Activated naive CD8-positive, alpha-beta T cell treated with anti-CD3 and anti-CD28 coated beads, Interleukin-2, amount 10 ng/mL, durations not matched to agents 7 days and 5 days (primary cell): ENCODE data around the gene HACD1. TPM values are rescaled to one million over a fixed set of nuclear protein-coding genes. Genes with fewer than 3 reads are reported as not detected.
A peak's percentile ranks its signal among the peaks of the same experiment; 100 is the strongest.

ENCODE experiments used
- ATAC-seq: fragments of 150-1000 bp; cut with Tn5 transposase; one replicate; pipeline ENCODE4 v1.10.0; 2021; ENCODE audit warnings: low read depth, moderate library complexity
- POLR2A ChIA-PET: fragments of 350-600 bp; sonication (Branson Sonifier 250); formaldehyde crosslinking; loops from one replicate; lab custom pipeline; 2021; ENCODE audit warnings: antibody characterized with exemption; lab: Charles Lee
- DNase-seq: peaks from one replicate; pipeline ENCODE4 v3.0.0; 2021
- H3K27ac Mint-ChIP-seq: one replicate; pipeline ENCODE4 v1.8.0; 2022; ENCODE audit warnings: mild to moderate bottlenecking, mixed read lengths
- H3K27me3 Mint-ChIP-seq: one replicate; pipeline ENCODE4 v1.8.0; 2022; ENCODE audit warnings: mild to moderate bottlenecking, moderate library complexity, mixed read lengths
- H3K36me3 Mint-ChIP-seq: one replicate; pipeline ENCODE4 v1.8.0; 2021; ENCODE audit warnings: mild to moderate bottlenecking, mixed read lengths
- H3K4me1 Mint-ChIP-seq: one replicate; pipeline ENCODE4 v1.8.0; 2021; ENCODE audit warnings: mixed read lengths
- H3K4me3 Mint-ChIP-seq: one replicate; pipeline ENCODE4 v1.8.0; 2022; ENCODE audit warnings: mild to moderate bottlenecking, moderate library complexity, mixed read lengths
- H3K9me3 Mint-ChIP-seq: one replicate; pipeline ENCODE4 v1.8.0; 2021; ENCODE audit warnings: mixed read lengths
- total RNA-seq, 2 experiments: library from RNA; stranded (reverse); gene quantifications; one replicate each; pipeline ENCODE4 v1.2.3, GENCODE V29; 2021

HACD1 gene, protein sequence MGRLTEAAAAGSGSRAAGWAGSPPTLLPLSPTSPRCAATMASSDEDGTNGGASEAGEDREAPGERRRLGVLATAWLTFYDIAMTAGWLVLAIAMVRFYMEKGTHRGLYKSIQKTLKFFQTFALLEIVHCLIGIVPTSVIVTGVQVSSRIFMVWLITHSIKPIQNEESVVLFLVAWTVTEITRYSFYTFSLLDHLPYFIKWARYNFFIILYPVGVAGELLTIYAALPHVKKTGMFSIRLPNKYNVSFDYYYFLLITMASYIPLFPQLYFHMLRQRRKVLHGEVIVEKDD
- under 1 TPM; 0.61 to 0.88 TPM for total RNA-seq

DNA sequence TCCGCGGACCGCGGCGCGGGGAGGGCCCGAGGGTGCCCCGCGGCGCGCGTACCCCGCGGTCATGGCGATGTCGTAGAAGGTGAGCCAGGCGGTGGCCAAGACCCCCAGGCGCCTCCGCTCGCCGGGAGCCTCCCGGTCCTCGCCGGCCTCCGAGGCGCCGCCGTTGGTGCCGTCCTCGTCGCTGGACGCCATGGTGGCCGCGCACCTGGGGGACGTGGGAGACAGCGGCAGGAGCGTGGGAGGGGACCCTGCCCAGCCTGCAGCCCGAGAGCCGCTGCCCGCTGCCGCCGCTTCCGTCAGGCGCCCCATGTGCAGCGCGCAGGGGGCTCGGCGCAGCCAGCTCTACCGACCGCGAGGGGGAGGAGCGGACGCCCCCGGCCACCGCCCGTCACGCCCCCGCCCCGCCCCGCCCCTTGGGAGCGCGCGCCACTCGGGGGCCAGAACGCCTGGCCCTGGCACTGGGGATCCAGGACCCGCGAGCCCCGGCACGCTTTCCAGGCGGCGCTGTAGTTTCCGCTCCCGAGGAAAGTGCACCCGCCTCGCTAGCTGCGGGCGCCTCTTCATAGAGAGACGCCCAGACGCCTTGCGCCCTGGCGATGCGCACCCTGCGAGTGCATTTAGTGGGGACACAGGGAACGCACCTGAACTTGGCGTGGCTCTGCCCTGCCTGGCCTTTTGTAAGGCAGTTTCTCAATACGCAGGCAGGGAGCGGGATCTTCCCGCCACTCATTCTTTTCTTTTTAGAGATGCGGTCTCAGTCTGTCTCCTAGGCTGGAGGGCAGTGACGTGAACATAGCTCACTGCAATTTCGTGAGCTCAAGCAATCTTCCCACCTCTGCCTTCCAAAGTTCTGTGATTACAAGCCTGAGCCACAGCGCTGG is at the start of gene HACD1:
HACD1 (minus strand) TSS at position 344 of the 881 bp plus-strand sequence; CDS start at position 309, 35 bp downstream.
- H3K27ac Mint-ChIP-seq, result peak within 1 kb of the TSS; percentile 16
- no peaks in the 10 kb centered on the region for H3K36me3 Mint-ChIP-seq
- DNase-seq (peak; percentile 68), ATAC-seq (peak; percentile 77)
- peak within 1 kb of the TSS; percentile 87 for H3K4me3 Mint-ChIP-seq
- POLR2A ChIA-PET, result interaction anchor here (0.6 to 1.5 kb wide), 4 partner anchors 27 to 88 kb away, joined by 3 to 10 read pairs (median 5); partner anchors contain the start of gene STAM
- peaks cover 6% of the 10 kb centered on the region for H3K4me1 Mint-ChIP-seq
- H3K9me3 Mint-ChIP-seq, result no peaks in the 10 kb centered on the region
- peaks cover 24% of the 10 kb centered on the region for H3K27me3 Mint-ChIP-seq

DNA sequence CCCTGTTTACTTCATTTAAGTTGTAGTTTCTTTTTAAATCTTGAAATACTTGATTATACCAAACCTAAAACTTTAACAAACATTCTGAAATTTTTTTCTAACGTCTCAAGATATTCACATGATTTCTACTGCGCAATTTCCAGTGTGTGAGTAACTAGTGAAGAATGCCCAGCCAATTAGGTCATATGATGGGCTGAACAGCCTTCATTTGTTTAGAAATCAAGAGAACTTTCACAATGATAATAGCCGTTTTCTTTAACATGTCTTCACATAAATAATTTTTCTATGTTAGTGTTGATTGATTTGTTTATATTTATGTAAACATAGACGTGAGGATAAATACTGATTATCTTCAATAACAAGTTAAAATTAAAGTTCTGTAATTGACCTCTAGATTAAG is 48.6 kb upstream of the HACD1 start:
- Mint-ChIP-seq H3K4me1 (peaks cover 39% of the 10 kb centered on the region), H3K36me3 (peaks cover 42% of the 10 kb centered on the region), H3K9me3 (no peaks in the 10 kb centered on the region), H3K27ac (no peak overlapping the region), H3K27me3 (no peaks in the 10 kb centered on the region), H3K4me3 (no peak overlapping the region)
- DNase-seq (no peak), ATAC-seq (no peak)
- POLR2A ChIA-PET, result no interaction called here

DNA sequence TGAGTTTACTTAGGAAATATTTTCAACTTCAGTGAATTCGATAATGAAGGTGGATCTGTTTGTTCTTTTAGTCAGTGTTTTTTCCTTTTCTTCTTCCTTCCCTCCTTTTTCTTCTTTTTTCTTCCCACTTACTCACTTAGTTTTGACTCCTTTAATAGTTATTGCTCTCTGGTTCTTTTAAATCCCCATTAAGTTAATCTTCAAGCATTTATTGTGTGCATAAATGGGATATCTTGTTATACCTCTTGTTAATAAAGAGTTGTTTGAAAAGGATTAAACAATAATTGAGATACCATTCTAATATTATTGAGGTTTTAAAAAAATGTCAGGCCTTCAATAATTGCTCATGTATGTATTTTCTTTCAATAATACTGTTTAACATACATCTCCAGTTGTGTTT is 46.3 kb upstream of the HACD1 start:
- H3K27ac Mint-ChIP-seq, result no peak overlapping the region
- POLR2A ChIA-PET, result no interaction called here
- H3K4me1 Mint-ChIP-seq, result peaks cover 23% of the 10 kb centered on the region
- H3K36me3 Mint-ChIP-seq, result peaks cover 45% of the 10 kb centered on the region
- no peak for ATAC-seq
- no peak for DNase-seq
- no peaks in the 10 kb centered on the region for H3K9me3 Mint-ChIP-seq
- H3K4me3 Mint-ChIP-seq, result peak overlapping the region; percentile 41
- H3K27me3 Mint-ChIP-seq, result no peaks in the 10 kb centered on the region

DNA sequence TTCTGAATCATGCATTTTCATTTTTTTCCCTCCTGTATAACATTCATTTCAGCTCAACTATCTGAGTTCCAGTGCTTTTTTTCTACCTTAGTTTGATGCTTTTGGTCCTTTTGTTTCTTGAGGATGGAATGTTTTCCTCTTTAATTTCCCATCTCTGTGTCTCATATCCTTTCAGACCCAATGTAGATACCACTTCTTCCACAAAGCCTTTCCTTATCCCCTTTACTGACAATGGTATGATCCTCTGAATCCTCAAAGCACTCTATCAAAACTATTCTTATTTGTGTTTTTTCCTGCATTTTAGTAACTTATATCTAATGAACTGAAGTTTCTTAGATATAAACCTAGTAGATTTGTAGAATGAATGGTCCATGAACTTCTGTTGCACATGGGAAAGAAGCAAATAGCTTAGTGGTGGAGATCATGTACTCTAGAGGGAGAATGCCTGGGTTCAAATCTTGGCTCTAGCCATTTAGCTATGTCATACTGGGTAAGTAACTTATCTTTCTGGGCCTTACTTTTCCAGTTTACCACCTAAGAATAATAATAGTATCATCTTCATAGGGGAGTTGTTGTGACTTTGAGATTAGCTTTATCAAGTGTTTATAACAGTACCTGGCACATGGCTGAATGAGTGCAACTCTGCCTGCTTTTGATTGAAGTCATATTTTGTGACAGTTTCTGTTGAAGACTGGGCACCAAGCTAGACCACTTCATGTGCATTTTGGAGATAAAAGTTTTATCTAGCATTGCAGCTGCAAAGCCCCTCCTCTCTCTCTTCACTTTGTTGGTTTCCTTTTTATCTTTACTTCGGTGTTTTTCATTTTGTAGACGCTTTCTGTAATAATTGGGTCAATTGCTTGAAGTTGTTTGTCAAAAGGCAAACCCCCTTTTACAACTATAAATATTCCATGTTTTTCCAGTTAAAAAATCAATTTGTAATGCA is 45.3 kb upstream of the HACD1 start:
- DNase-seq, result no peak
- H3K4me1 Mint-ChIP-seq, result peaks cover 20% of the 10 kb centered on the region
- POLR2A ChIA-PET, result no interaction called here

DNA sequence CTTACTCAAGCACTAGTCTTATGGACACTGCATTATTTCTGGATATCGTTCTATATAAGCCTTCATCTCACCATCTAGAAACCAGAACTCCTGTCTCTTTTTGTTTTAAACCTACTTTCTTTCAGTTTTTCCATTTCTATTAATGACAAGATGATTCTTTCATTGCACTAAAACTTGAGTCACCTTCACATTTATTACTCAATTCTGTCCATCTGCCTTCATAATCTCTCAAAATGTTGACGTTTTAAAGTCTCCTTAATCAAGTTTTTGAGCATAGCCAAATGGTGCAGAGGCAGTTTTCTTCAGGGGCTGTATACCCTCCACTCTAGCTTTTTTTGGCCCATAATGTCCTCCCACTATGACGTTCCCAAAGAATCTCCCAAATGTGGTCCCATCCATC is 44.3 kb upstream of the HACD1 start:
- DNase-seq (no peak), ATAC-seq (no peak)
- H3K4me1 Mint-ChIP-seq, result peaks cover 24% of the 10 kb centered on the region
- peaks cover 4% of the 10 kb centered on the region for H3K9me3 Mint-ChIP-seq
- no peak overlapping the region for H3K4me3 Mint-ChIP-seq
- H3K27ac Mint-ChIP-seq, result no peak overlapping the region
- H3K27me3 Mint-ChIP-seq, result no peaks in the 10 kb centered on the region
- H3K36me3 Mint-ChIP-seq, result peaks cover 52% of the 10 kb centered on the region
- POLR2A ChIA-PET, result no interaction called here

More for the DNA sequence above, 45.3 kb upstream of the HACD1 start:
- peak overlapping the region; percentile 50 for H3K4me3 Mint-ChIP-seq
- ATAC-seq, result no peak
- H3K36me3 Mint-ChIP-seq, result peaks cover 48% of the 10 kb centered on the region
- no peak overlapping the region for H3K27ac Mint-ChIP-seq
- H3K9me3 Mint-ChIP-seq, result peaks cover 2% of the 10 kb centered on the region
- H3K27me3 Mint-ChIP-seq, result no peaks in the 10 kb centered on the region

DNA sequence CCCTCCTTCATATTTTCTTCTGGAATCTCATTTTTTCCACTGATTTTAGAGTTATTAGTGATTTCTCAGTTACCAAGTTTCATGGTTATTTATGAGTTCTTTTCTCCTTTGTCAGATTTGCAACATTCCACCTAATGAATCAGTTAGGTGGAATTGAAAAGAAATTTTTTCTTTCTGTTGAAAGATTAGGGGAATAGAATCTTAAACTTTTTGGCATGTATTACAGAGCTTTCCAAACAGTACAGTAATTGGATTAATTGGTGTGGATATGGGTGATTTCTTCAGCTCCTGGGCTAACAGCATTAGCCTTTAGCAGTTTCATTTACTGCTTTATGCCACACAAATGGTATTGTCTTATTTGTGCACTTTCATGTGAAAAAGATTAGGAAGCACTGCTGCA is 43.7 kb upstream of the HACD1 start:
- POLR2A ChIA-PET, result no interaction called here
- Mint-ChIP-seq H3K36me3 (peaks cover 54% of the 10 kb centered on the region), H3K9me3 (peaks cover 7% of the 10 kb centered on the region), H3K4me1 (peaks cover 27% of the 10 kb centered on the region), H3K27me3 (no peaks in the 10 kb centered on the region), H3K27ac (no peak overlapping the region), H3K4me3 (no peak overlapping the region)
- ATAC-seq, result no peak
- DNase-seq, result no peak

DNA sequence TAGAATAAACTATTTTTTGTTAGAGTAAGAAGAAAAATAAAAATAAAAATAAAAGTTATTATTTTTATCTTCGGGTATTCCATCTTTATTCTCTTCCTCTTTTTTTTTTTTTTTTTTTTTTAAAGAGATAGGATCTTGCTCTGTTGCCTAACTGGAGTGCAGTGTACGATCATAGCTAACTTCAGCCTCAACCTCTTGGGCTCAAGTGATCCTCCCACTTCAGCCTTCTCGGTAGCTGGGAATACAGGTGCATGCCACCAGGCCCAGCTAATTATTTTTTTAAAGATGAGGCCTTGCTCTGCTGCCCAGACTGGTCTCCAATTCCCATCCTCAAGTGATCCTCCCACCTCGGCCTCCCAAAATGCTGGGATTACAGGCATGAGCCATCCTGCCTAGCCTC is 42.2 kb upstream of the HACD1 start:
- Mint-ChIP-seq H3K4me1 (peaks cover 36% of the 10 kb centered on the region), H3K9me3 (peaks cover 11% of the 10 kb centered on the region), H3K36me3 (peaks cover 66% of the 10 kb centered on the region), H3K27ac (no peak overlapping the region), H3K4me3 (no peak overlapping the region), H3K27me3 (no peaks in the 10 kb centered on the region)
- DNase-seq (no peak), ATAC-seq (no peak)
- POLR2A ChIA-PET, result interaction anchor here (0.8 kb wide), 1 partner anchor 13 kb away, joined by 3 read pairs; no protein-coding TSS in a partner anchor

DNA sequence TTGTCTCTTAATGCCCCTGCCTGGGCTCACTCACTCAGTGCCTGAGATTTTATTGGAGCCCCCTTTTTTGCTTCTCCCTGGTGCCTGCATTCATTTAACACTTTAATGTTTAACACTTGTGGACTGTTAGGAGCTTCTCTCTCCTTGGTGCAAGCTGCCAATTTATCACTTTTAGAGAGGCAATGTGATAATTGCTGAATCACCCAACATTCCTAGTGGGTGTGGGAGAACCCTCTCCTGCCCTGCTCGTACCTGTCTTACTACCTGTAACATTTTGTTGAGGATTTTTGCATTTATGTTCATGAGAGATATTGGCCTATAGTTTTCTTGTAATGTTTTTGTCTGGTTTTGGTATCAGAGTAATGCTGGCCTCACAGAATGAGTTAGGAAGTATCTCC is 39.9 kb upstream of the HACD1 start:
- H3K4me1 Mint-ChIP-seq, result peaks cover 25% of the 10 kb centered on the region
- no peak overlapping the region for H3K4me3 Mint-ChIP-seq

DNA sequence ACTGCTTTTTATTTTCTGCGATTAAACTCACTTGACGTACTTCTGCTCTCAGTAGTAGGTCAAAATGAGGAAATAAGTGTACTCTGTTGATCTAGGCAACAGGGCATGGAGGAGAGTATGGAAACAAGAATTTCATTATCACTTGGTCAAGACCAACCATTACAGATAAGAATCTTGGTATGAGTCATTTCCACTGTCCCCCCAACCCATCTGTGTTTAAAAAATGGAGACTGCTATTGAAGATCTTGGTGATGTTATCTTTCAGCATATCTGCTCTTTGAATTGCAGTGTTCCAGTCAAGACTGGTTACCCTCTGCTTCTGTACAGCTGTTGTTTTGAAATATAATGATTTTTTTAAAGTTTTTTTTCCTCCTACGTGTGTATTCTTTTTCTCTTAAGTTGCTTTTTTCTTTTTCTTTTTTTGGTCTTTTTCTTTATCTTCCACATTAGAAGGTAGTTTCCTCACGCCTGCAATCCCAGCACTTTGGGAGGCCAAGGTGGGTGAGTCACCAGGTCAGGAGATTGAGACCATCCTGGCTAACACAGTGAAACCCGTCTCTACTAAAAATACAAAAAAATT is 38.5 kb upstream of the HACD1 start:
- no peak for ATAC-seq

More for the DNA sequence above, 39.9 kb upstream of the HACD1 start:
- ATAC-seq (no peak), DNase-seq (no peak)
- peaks cover 73% of the 10 kb centered on the region for H3K36me3 Mint-ChIP-seq
- H3K27me3 Mint-ChIP-seq, result no peaks in the 10 kb centered on the region
- POLR2A ChIA-PET, result interaction anchor here (1.3 kb wide), 1 partner anchor 13 kb away, joined by 4 read pairs; the partner anchor contains the start of gene STAM
- H3K9me3 Mint-ChIP-seq, result peaks cover 15% of the 10 kb centered on the region
- no peak overlapping the region for H3K27ac Mint-ChIP-seq

DNA sequence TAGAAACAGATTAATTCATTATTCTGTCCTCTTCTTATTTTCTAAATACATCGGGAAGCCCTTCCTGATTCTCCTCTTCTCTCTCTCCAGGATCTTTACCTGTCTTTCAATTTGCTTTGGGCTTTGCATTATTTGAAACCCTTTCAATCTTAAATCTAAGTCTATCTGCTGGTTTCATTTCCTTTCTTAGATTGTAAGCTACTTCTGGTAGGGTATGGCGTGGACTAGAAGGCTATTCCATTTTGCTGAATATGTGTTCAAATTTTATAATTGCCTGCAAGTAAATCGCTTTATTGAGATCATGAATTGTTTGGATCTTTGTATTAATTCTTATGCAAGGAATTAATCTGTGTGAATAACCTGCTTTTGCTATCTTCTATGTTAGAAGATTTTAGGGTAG is 37.8 kb upstream of the HACD1 start:
- H3K4me3 Mint-ChIP-seq, result no peak overlapping the region
- ATAC-seq (no peak), DNase-seq (no peak)
- POLR2A ChIA-PET, result no interaction called here
- no peaks in the 10 kb centered on the region for H3K27me3 Mint-ChIP-seq
- no peak overlapping the region for H3K27ac Mint-ChIP-seq
- H3K4me1 Mint-ChIP-seq, result peaks cover 29% of the 10 kb centered on the region
- H3K9me3 Mint-ChIP-seq, result peaks cover 21% of the 10 kb centered on the region
- peaks cover 77% of the 10 kb centered on the region for H3K36me3 Mint-ChIP-seq

More for the DNA sequence above, 38.5 kb upstream of the HACD1 start:
- Mint-ChIP-seq H3K4me1 (peaks cover 29% of the 10 kb centered on the region), H3K27me3 (no peaks in the 10 kb centered on the region), H3K4me3 (no peak overlapping the region), H3K36me3 (peaks cover 71% of the 10 kb centered on the region), H3K27ac (no peak overlapping the region), H3K9me3 (peaks cover 21% of the 10 kb centered on the region)
- DNase-seq, result no peak
- POLR2A ChIA-PET, result interaction anchor here (0.7 kb wide), 1 partner anchor 420 kb away, joined by 3 read pairs; no protein-coding TSS in a partner anchor

DNA sequence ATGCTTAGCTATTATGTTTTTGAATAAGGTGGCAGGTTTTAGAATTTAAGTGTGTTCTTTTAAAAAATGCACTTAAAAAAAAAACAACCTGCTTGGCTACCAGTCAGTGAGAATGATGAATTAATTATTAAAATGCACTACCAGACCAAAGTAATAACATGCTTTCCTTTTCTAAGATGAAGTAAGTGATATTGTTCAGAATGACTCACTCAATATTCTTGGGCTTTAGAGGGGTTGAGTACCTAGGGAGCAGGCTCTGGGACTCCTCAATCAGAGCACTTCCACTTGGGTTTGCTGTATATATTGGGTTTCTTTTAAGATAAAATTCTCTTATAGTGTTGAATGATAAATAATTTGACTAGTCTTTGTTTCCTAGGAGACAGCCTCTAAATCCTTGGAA is 35.4 kb upstream of the HACD1 start:
- POLR2A ChIA-PET, result interaction anchor here (0.9 kb wide), 1 partner anchor 9 kb away, joined by 3 read pairs; the partner anchor contains the start of gene STAM
- H3K27me3 Mint-ChIP-seq, result no peaks in the 10 kb centered on the region
- H3K36me3 Mint-ChIP-seq, result peaks cover 84% of the 10 kb centered on the region
- no peak overlapping the region for H3K4me3 Mint-ChIP-seq
- H3K9me3 Mint-ChIP-seq, result peaks cover 24% of the 10 kb centered on the region
- no peak overlapping the region for H3K27ac Mint-ChIP-seq
- DNase-seq (no peak), ATAC-seq (no peak)
- peaks cover 43% of the 10 kb centered on the region for H3K4me1 Mint-ChIP-seq

DNA sequence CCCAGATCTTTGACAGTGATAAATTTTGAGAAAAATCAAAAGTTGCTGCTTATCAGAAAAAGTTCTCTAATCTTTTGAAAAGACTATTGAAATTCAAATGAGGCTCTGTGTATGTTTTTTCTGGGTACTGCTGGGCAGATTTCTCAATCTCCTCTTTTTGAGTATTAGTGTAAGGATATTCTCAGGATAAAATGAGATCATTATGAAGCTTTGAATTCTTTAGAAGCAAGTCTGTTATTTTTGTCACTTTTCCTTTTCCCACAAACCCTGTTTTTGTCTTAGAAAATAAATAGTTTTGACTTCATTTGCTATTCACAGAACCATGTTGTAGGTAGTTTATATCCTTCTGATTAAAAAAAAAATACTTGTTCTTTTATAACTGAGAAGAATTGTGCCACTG is 34.7 kb upstream of the HACD1 start:
- peaks cover 46% of the 10 kb centered on the region for H3K4me1 Mint-ChIP-seq
- H3K27ac Mint-ChIP-seq, result no peak overlapping the region
- H3K27me3 Mint-ChIP-seq, result no peaks in the 10 kb centered on the region
- no peak for DNase-seq
- no peak for ATAC-seq
- H3K9me3 Mint-ChIP-seq, result peaks cover 22% of the 10 kb centered on the region
- H3K36me3 Mint-ChIP-seq, result peaks cover 80% of the 10 kb centered on the region
- POLR2A ChIA-PET, result no interaction called here
- H3K4me3 Mint-ChIP-seq, result no peak overlapping the region
